Measurements from ENCODE around the gene GCLC. TPM values are rescaled to one million over a fixed set of nuclear protein-coding genes. Genes with fewer than 3 reads are reported as not detected.

Gene GCLC
- total RNA-seq, 1 experiment from 2014 or later, result 108 TPM

DNA sequence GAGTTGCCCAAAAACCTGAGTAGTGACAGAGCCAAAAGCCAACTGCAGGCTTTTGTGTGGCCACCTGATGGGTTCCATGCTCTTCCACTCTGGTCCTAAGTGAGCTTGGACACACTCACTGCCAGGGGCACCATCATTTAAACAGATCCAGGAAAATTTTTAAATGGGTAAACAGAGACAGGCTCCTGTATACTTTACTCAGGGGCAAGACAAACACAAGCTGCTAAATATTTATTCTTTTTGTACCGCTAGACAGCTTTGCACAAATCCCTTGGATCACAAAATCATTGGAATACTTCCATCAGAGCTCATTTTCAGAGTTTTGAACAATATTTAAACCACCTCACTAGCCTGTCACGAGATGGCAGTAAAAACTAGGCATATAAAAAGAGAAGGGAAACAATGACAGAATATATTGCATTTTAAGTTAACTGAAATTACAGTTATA, 31.4 kb downstream of the GCLC start:
- TF ChIP-seq, protein P1, sequence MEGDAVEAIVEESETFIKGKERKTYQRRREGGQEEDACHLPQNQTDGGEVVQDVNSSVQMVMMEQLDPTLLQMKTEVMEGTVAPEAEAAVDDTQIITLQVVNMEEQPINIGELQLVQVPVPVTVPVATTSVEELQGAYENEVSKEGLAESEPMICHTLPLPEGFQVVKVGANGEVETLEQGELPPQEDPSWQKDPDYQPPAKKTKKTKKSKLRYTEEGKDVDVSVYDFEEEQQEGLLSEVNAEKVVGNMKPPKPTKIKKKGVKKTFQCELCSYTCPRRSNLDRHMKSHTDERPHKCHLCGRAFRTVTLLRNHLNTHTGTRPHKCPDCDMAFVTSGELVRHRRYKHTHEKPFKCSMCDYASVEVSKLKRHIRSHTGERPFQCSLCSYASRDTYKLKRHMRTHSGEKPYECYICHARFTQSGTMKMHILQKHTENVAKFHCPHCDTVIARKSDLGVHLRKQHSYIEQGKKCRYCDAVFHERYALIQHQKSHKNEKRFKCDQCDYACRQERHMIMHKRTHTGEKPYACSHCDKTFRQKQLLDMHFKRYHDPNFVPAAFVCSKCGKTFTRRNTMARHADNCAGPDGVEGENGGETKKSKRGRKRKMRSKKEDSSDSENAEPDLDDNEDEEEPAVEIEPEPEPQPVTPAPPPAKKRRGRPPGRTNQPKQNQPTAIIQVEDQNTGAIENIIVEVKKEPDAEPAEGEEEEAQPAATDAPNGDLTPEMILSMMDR (IDR thresholded peaks at IDR 0.05; ENCODE audit: unreplicated experiment), result no peak
- Mint-ChIP-seq H3K9me3 (ENCODE audit: unreplicated experiment) (no peaks in the 10 kb centered on the region), H3K36me3 (ENCODE audit: insufficient read depth, unreplicated experiment) (peaks cover 87% of the 10 kb centered on the region), H3K4me3 (ENCODE audit: unreplicated experiment) (no peak overlapping the region), H3K4me1 (ENCODE audit: insufficient read depth, unreplicated experiment) (peaks cover 21% of the 10 kb centered on the region), H3K27me3 (ENCODE audit: insufficient read depth, unreplicated experiment) (no peaks in the 10 kb centered on the region), H3K27ac (ENCODE audit: low read depth, unreplicated experiment) (no peak overlapping the region)
- ChIA-PET POLR2A (interaction anchor here (0.8 to 1.5 kb wide), 7 partner anchors 9 to 132 kb away, joined by 3 to 6 read pairs (median 3); no protein-coding TSS in a partner anchor), CTCF (interaction anchor here (0.6 to 1.3 kb wide), 10 partner anchors 8 to 212 kb away, joined by 3 to 5 read pairs (median 3); no protein-coding TSS in a partner anchor)
- intact Hi-C loops (cut with micrococcal nuclease), result no loop called here
- no TSS peak for BruUV-seq (replicated peaks)
- no peak for DNase-seq (ENCODE audit: unreplicated experiment)

DNA sequence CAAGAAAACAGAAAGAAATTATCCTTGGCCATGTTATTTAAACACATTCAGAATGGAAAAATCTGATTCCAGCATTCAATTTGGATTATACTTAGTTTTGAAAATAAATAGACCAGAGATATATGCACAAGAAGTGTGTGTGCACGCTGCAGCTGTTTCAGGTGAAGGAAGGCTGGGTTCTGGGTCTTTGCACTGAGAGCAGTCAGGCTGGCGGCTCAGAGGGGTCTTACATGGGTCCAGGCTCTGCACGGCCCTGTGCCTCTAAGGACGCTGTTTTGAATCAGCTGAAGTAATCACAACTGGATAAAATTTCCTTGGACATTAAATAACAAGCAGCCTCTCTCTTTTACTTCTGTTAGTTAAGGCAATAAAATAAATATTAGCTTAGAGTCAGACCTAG, 31.8 kb downstream of the GCLC start:
- no peaks in the 10 kb centered on the region for H3K27me3 Mint-ChIP-seq (ENCODE audit: insufficient read depth, unreplicated experiment)
- no peaks in the 10 kb centered on the region for H3K9me3 Mint-ChIP-seq (ENCODE audit: unreplicated experiment)
- H3K4me1 Mint-ChIP-seq (ENCODE audit: insufficient read depth, unreplicated experiment), result peaks cover 21% of the 10 kb centered on the region
- CTCF ChIA-PET, result interaction anchor here (0.6 to 2.5 kb wide), 9 partner anchors 9 to 206 kb away, joined by 3 to 13 read pairs (median 4); no protein-coding TSS in a partner anchor
- POLR2A ChIA-PET, result interaction anchor here (0.8 to 1.5 kb wide), 6 partner anchors 9 to 133 kb away, joined by 3 to 6 read pairs (median 4); no protein-coding TSS in a partner anchor
- no peak overlapping the region for H3K27ac Mint-ChIP-seq (ENCODE audit: low read depth, unreplicated experiment)
- intact Hi-C loops (cut with micrococcal nuclease), result no loop called here
- H3K36me3 Mint-ChIP-seq (ENCODE audit: insufficient read depth, unreplicated experiment), result peaks cover 90% of the 10 kb centered on the region
- no peak for DNase-seq (ENCODE audit: unreplicated experiment)
- BruUV-seq (replicated peaks), result no TSS peak
- H3K4me3 Mint-ChIP-seq (ENCODE audit: unreplicated experiment), result no peak overlapping the region
- TF ChIP-seq, protein P1 (IDR thresholded peaks at IDR 0.05; ENCODE audit: unreplicated experiment), result no peak

DNA sequence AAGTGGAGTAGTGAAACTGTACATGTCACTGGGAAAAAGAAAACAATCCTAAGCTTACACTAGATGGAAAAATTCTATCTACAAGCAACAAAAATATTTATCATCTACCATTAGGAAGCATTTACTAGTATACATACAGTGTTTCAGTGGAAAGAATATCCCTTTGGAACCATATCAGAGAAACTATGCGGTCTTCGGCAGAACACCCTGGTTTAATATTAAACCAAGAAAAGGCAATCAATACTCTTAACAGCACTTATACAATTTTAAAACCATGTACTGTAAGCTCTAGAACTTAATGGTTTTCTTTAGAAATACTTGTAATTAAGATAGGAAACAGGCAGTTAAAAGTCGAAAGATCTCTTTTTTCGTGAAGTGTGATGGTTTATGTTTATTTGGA, 32.3 kb downstream of the GCLC start:
- ChIA-PET POLR2A (interaction anchor here (0.8 to 1.2 kb wide), 4 partner anchors 9 to 86 kb away, joined by 3 to 4 read pairs (median 4); no protein-coding TSS in a partner anchor), CTCF (interaction anchor here (0.7 to 2.5 kb wide), 4 partner anchors 20 to 145 kb away, joined by 3 to 13 read pairs (median 4); no protein-coding TSS in a partner anchor)
- H3K4me1 Mint-ChIP-seq (ENCODE audit: insufficient read depth, unreplicated experiment), result peaks cover 21% of the 10 kb centered on the region
- no TSS peak for BruUV-seq (replicated peaks)
- H3K4me3 Mint-ChIP-seq (ENCODE audit: unreplicated experiment), result no peak overlapping the region
- TF ChIP-seq, protein P1 (IDR thresholded peaks at IDR 0.05; ENCODE audit: unreplicated experiment), result no peak
- H3K36me3 Mint-ChIP-seq (ENCODE audit: insufficient read depth, unreplicated experiment), result peaks cover 93% of the 10 kb centered on the region
- no peak overlapping the region for H3K27ac Mint-ChIP-seq (ENCODE audit: low read depth, unreplicated experiment)
- no peak for DNase-seq (ENCODE audit: unreplicated experiment)
- no peaks in the 10 kb centered on the region for H3K27me3 Mint-ChIP-seq (ENCODE audit: insufficient read depth, unreplicated experiment)
- intact Hi-C loops (cut with micrococcal nuclease), result no loop called here
- no peaks in the 10 kb centered on the region for H3K9me3 Mint-ChIP-seq (ENCODE audit: unreplicated experiment)

DNA sequence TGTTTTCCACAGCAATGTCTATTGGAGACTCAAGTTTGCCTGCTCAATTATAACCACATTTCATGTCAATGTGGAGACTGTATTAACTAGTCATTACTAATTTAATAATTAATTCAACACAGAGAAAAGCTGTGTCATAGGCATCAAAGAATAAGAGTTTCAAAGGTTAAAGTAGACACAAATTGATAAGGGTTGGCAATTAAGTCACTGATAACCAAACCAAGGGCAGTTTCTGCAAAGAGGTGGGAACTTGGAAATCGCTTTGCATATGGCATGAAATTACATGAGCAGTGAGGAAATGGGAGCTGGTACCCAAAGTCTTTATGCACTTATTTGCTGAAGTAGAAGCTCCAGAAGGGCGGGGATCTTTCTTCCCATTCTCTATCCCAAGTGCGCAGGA, 34.2 kb downstream of the GCLC start:
- ChIA-PET POLR2A (interaction anchor here (1.4 kb wide), 1 partner anchor 101 kb away, joined by 3 read pairs; no protein-coding TSS in a partner anchor), CTCF (interaction anchor here (0.6 to 2.5 kb wide), 3 partner anchors 18 to 215 kb away, joined by 3 to 13 read pairs (median 3); no protein-coding TSS in a partner anchor)
- no TSS peak for BruUV-seq (replicated peaks)
- TF ChIP-seq, protein P1 (IDR thresholded peaks at IDR 0.05; ENCODE audit: unreplicated experiment), result no peak
- Mint-ChIP-seq H3K4me3 (ENCODE audit: unreplicated experiment) (no peak overlapping the region), H3K27ac (ENCODE audit: low read depth, unreplicated experiment) (no peak overlapping the region), H3K27me3 (ENCODE audit: insufficient read depth, unreplicated experiment) (no peaks in the 10 kb centered on the region), H3K36me3 (ENCODE audit: insufficient read depth, unreplicated experiment) (peaks cover 93% of the 10 kb centered on the region), H3K9me3 (ENCODE audit: unreplicated experiment) (no peaks in the 10 kb centered on the region), H3K4me1 (ENCODE audit: insufficient read depth, unreplicated experiment) (peaks cover 6% of the 10 kb centered on the region)
- intact Hi-C loops (cut with micrococcal nuclease), result no loop called here
- DNase-seq (ENCODE audit: unreplicated experiment), result no peak

All from MCF 10A (cell line).